GM19455 (cell line): ENCODE results near the gene FHAD1.

Experiments
- ATAC-seq: cut with Tn5 transposase; IDR thresholded peaks from one replicate; pipeline ENCODE4 v1.9.1; 2021; ENCODE audit not compliant: unreplicated experiment

The FHAD1 gene

DNA sequence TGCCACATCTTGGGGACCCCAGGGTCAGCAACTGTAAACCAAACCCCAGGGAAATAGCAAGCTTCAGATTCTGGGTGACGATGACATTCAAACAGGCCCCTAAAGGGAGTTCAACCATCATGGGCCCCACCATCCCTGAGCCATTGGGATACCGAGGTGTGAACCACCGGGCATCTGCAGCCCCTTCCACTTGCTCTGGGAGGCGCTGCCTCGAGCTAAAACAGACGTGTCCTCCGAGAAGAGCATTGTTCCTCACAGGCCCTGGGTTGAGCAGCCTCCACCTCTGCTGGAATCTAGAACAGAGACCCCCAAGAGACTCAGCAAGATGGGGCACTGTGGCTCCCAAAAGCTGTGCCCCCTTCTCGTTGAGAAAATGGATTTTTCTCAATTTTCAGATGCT, 143.6 kb downstream of the FHAD1 start:
- no peak for ATAC-seq

DNA sequence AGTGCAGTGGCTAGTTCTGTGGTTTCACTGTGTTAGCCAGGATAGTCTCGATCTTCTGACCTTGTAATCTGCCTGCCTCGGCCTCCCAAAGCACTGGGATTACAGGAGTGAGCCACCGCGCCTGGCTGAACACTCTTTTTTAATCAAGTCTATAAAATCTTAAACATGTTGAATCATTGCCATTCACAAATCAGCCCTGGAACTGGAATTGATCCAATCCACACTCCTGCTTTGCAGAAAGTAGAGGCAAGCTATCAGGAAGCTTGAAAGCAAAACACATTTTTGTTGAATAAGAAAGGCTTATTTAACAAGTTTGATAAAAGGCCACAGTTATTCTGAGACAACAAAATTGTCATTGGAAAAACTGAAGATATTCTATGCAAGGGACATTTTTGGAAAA, 144.3 kb downstream of the FHAD1 start:
- ATAC-seq: no peak

- ATAC-seq: no peak
Observed at GRCh38 chr1:15393475-15394257, 146.6 kb downstream of the FHAD1 start.

DNA sequence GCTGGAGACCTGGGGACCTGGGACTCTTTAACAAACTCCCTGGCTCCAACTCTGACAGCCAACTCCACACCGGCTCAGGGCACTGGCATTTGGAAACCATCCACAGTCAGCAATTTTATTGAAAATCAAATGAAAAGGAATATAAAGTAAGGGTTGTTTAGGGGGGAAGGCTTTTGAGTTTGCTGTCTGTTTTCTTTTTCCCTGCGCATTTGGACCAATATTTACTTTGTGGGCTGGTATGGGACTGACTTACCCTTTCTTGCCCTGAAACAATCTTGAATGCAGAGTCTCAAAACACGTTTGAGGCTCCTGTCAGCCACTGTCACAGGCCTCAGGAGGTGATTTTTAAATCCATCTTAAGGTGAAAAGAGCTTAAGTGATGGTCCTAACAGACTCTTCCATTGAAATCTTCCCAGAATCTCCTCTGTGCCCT, 147.3 kb downstream of the FHAD1 start:
- no peak for ATAC-seq

DNA sequence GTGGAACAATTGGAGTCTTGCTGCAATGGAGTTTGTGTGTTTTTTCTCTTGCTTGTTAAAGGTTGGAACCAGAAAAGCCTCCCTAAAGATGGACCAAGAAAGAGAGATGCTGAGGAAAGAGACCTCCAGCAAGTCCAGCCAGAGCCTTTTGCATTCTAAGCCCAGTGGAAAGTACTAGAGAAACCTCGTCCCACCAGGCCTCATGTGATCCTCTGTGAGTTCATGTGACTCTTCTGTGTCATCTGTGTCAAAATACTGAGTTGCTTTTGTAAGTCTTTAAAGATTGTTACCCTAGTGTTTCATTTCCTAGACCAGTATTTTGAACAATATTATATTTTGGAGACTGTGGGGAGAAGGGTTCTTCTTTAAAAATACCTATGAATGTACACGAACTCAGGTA, 150.2 kb downstream of the FHAD1 start:
- no peak for ATAC-seq

- ATAC-seq: no peak
Observed at GRCh38 chr1:15399710-15400109, 152.7 kb downstream of the FHAD1 start.

GRCh38 chr1:15400627-15401026, 153.6 kb downstream of the FHAD1 start:
- no peak for ATAC-seq

- ATAC-seq: no peak
Observed at GRCh38 chr1:15401391-15402055, 154.5 kb downstream of the FHAD1 start.

DNA sequence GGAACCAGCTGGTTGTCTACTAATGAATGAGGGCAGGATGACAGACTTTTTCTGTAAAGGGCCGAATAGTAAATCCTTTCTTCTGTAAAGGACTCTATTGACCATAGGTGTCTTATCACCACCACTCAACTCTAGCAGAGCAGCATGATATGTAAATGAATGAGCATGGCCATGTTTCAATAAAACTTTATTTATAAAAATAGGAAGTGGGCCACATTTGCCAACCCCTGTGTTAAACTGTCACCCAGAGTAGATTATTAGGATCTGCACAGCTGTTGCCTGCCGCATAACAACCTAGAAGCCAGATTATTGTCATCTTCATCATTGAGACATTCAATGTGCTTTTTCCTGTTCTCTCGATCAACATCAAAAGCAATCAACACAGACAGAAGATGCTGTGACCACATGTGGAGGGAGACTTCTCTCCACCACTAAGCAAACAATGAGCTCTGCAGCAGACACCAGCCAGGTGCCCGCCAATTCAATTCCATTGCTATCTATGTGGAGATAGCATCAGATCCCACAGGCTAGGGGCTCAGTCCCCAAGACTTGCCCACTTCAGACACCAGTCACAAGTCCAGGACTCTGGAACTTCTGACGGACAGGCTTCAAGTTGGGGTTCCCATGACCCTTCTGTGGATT, 155.9 kb downstream of the FHAD1 start:
- ATAC-seq: no peak

DNA sequence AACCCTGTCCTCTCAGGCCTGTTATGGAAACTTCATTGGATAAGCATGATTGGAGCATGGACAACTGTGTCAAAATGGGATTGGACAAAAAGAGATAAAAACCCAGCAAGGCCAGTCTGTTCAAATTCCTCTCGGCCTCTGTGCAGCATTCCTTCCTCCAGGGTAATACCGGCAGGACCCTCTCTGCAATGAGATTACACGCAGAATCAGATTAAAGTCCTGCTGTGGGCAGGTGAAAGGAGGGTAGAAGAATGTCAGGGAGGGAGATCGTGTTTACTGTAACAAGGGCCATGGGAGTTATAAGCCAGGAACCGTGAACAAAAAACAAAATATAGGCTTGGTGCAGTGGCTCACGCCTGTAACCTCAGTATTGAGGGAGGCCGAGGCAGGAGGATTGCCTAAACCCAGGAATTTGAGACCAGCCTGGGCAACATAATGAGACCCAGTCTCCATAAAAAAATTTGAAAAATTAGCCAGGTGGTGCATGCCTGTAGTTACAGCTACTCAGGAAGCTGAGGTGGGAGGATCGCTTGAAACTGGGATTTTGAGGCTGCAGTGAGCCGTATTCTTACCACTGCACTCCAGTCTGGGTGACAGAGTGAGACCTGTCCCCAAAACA, 157.0 kb downstream of the FHAD1 start:
- no peak for ATAC-seq

DNA sequence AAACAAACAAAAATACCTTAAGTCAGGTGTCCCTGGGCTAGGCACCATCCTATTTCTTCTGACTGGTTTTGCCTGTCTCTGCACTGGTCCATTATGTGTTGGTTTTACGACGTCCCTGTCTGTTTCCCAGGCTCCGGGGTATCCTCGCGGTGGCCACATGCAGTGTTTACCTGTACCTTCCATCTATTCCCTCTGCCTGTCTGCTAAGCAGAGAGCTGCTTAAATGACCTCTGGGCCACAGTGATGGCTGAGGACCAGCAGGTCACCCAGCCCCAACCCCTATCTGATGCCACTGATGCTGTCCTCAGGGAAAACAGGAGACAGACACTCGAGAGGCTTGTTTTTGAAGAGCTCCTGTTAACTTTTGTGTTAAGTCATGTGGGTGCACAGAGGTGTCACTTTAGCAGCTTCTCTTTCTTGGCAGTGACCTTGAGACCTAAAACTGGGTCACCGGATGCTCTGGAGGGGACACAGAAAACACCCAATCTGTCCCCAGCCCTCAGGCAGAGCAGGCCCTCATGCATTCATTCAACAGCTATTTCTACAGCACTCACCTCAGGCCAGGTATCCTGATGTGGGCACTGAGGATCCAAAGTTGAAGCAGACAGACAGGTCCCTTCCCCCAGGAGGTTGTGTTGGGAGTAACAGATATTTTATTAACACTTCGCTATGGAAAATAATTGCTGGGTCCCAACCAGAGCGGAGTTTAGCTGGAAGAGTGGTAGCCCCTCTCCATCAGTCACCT, 158.3 kb downstream of the FHAD1 start:
- ATAC-seq: no peak

GRCh38 chr1:15406614-15407559, 159.9 kb downstream of the FHAD1 start:
- no peak for ATAC-seq

- no peak for ATAC-seq
Observed at GRCh38 chr1:15407580-15407979, 160.6 kb downstream of the FHAD1 start.

DNA sequence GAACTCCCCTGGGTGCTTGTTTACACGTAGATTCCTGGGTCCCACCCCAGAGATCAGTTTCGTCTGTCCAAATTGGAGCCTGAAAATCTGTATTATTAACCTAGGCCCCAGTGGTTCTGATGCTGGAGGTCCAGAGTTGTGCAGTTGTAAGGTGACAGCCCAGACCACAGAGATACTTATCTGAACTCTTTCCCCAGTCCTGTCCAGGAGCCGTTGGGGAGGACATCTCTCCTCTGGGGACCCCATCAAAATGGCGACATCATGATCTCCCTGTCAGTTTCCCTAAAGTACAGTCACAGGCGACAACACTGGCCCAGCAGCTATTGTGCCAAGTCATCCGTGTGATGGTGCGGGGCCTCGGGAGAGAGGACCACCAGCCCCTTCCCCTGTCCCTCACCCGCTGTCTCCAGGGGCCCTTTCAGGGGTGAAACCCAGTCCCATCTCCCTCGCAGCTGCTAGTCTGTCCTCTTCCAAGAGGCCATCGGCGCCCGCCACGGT, 161.9 kb downstream of the FHAD1 start:
- no peak for ATAC-seq

- ATAC-seq: peak; percentile 74
Observed at GRCh38 chr1:15409388-15410222, 162.6 kb downstream of the FHAD1 start, which contains the start of gene EFHD2. TSS of gene EFHD2 (plus strand) at chr1:15409888. CDS start at chr1:15409972, 84 bp downstream.

GRCh38 chr1:15410223-15410883, 163.3 kb downstream of the FHAD1 start:
- no peak for ATAC-seq

- no peak for ATAC-seq
Observed at GRCh38 chr1:15410884-15411245, 163.8 kb downstream of the FHAD1 start.

GRCh38 chr1:15411593-15412137, 164.6 kb downstream of the FHAD1 start:
- ATAC-seq: peak; percentile 49
